Astrocyte of the spinal cord (primary cell): ENCODE data around the gene KANSL1.
"Not testable (repeated sequence)": the region's sequence is repeated elsewhere in the genome, so short reads cannot be mapped to it uniquely, and the experiment has no call there.

Source experiments
- DNase-seq: peaks from one replicate; pipeline ENCODE4 v3.0.0; 2011; ENCODE audit warnings: low read depth, low spot score
- H3K4me3 ChIP-seq: 2 replicates; pipeline ENCODE4 v1.5.1; 2011; ENCODE audit warnings: low read depth, mild to moderate bottlenecking, low read length, moderate library complexity
- in situ Hi-C: cut with HindIII; loops from 2 replicates; pipeline ENCODE4 v1.10.0; 2017; ENCODE audit warnings: low sequenced_read_pairs
- TF ChIP-seq, protein P1 (sequence below): IDR thresholded peaks from 2 replicates; pipeline ENCODE4 v1.5.1; 2012; ENCODE audit warnings: low read depth, mild to moderate bottlenecking, low read length, inconsistent platforms

KANSL1 gene

DNA sequence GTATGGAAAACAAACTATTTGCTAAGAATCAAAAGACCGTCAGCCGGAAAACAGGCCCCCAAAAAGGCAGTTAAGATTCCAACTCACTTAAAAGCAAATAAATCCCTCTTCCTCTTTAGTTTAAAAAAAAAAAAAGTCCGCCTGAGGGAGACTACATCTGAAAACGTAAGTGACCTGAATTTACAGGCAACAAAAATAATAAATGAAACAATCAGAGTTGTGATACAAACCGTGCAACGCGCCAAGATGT, 1.1 kb downstream of the KANSL1 start:
- TF ChIP-seq, protein P1, sequence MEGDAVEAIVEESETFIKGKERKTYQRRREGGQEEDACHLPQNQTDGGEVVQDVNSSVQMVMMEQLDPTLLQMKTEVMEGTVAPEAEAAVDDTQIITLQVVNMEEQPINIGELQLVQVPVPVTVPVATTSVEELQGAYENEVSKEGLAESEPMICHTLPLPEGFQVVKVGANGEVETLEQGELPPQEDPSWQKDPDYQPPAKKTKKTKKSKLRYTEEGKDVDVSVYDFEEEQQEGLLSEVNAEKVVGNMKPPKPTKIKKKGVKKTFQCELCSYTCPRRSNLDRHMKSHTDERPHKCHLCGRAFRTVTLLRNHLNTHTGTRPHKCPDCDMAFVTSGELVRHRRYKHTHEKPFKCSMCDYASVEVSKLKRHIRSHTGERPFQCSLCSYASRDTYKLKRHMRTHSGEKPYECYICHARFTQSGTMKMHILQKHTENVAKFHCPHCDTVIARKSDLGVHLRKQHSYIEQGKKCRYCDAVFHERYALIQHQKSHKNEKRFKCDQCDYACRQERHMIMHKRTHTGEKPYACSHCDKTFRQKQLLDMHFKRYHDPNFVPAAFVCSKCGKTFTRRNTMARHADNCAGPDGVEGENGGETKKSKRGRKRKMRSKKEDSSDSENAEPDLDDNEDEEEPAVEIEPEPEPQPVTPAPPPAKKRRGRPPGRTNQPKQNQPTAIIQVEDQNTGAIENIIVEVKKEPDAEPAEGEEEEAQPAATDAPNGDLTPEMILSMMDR, result no peak
- in situ Hi-C loops, result no loop called here

DNA sequence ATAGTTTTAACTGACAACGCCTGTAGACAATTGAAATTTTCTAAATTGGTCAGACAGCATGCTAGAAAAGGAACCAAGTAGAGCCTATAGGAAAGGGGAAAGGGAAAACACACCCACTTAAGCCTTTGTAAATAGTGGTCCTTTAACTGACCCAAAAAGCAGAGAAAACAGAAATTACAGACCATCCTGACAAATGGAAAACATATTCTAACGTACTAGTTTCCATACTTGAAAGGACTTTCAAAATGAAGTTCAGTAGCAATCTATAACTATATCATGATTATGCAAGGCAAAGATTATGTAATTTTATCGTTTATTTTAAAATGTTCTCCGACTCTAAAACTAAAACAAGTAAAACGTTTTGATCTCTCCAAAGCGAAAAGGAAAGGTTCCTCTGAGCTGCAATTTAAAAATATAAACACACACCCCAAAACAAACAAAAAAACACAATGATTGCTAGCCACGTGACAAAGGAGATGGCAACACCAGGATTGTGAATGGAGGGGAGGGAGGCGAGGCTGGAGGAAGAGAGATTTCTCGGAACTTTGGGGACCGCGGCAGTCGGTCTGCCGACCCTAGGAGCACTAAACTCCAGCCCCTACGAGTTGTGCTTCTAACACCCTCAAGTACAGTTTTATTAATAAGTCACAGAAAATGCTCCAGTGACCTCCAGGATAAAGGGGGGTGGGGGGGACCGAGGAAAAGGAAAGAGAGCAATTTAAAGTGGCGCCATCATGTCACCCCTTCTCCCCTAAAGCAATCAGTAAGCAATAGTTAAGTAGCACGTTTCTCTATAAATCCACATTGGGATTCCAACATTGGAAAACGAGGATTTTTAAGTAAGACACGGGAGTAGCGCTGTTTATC, 1.7 kb downstream of the KANSL1 start:
- in situ Hi-C loops, result no loop called here

More for the DNA sequence above, 1.1 kb downstream of the KANSL1 start:
- no peak for DNase-seq
- peak overlapping the region; percentile 93 for H3K4me3 ChIP-seq

DNA sequence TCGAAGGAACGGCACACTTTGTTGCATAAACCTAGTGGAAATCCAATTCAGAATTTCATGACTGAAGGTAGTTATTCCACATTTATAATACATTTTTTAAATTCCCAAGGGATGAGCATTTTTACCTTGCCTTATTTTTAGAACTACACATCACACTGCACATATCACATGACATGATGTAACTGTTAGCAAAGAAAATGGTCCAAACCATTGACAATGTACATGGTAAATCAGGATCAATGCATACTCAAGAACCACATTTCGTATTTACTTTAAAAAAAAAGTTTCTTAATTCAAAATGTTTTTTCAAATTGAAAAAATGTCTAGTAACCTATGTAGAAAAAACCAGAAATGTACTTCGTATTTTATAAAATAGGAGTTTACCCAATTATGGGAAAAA, 2.5 kb downstream of the KANSL1 start:
- peak overlapping the region; percentile 93 for H3K4me3 ChIP-seq
- TF ChIP-seq, protein P1, result no peak
- no peak for DNase-seq
- in situ Hi-C loops, result no loop called here

More for the DNA sequence above, 1.7 kb downstream of the KANSL1 start:
- no peak for DNase-seq
- H3K4me3 ChIP-seq, result peak overlapping the region; percentile 93
- TF ChIP-seq, protein P1, result no peak

DNA sequence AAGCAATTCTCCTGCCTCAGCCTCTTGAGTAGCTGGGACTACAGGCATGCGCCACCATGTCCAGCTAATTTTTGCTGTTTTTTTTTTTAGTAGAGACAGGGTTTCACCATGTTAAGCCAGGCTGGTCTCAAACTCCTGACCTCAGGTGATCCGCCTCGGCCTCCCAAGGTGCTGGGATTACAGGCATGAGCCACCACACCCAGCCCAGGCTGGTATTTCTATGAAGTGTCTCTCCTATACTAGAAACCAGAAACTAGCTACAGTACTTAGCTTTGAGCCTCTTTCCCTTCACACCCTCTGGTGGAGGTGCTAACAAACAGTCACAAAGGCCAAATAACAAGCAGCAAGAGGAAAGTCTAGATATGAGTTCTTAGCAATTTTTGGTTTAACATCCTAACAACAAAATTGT, 6.4 kb downstream of the KANSL1 start:
- in situ Hi-C loops, DNase-seq, H3K4me3 ChIP-seq: not testable (repeated sequence)
- TF ChIP-seq, protein P1, result peak; percentile 36

DNA sequence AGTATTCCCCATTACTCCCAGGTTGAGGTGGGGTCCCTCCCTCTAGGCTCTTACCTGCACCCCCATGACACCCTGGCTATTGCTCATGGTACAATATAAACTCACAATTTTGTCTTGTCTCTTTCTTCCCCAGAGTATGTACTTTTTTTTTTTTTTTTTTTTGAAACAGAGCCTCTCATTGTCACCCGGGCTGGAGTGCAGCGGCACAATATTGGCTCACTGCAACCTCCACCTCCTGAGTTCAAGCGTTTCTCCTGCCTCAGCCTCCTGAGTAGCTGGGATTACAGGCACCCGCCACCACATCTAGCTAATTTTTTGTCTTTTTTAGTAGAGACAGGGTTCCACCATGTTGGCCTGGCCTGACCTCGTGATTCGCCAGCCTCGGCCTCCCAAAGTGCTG, 8.5 kb downstream of the KANSL1 start:
- no peak overlapping the region for H3K4me3 ChIP-seq

DNA sequence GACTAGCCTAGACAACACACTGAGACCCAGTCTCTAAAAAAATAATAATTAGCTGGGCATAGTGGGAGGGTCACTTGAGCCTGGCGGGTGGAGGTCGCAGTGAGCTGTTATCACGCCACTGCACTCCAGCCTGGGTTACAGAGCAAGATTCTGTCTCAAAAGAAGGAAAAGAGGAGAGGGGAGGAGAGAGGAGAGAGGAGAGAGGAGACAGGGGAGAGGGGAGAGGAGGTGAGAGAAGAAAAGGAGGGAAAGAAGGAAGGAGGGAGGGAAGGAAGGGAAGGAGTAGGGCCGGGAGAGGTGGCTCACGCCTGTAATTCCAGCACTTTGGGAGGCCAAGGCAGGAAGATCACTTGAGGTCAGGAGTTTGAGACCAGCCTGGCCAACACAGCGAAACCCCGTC, 9.8 kb downstream of the KANSL1 start:
- H3K4me3 ChIP-seq, in situ Hi-C loops, DNase-seq: not testable (repeated sequence)

More for the DNA sequence above, 8.5 kb downstream of the KANSL1 start:
- in situ Hi-C loops, result no loop called here
- no peak for DNase-seq
- TF ChIP-seq, protein P1, result no peak

DNA sequence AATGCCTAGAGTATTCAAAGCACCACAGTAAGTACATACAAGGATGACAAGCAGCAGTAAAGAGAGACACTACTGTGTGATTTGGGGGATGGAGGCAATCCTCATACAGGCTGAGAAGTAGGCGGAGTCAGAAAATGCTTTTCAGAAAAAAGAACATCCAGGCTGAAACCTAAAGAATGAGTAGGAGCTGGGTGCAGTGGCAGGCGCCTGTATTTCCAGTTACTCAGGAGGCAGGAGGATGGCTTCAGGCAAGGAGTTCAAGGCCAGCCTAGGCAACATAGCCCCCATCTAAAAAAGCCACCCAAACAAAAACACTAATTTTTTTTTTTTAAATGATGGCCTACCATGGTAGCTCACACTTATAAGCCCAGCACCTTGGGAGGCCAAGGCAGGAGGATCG, 10.3 kb downstream of the KANSL1 start:
- H3K4me3 ChIP-seq, result no peak overlapping the region
- no peak for DNase-seq
- in situ Hi-C loops, result no loop called here
- TF ChIP-seq, protein P1, result no peak
